ENCODE results near the gene CLDN6. TPM values are rescaled to one million over a fixed set of nuclear protein-coding genes. Genes with fewer than 3 reads are reported as not detected.
A peak's percentile ranks its signal among the peaks of the same experiment; 100 is the strongest.

CLDN6 gene
- total RNA-seq, 1 experiment from 2014 or later = 743 TPM

- no peak overlapping the region for H2AFZ ChIP-seq (ENCODE audit: low read length)
- TF ChIP-seq CTCF (conservative IDR thresholded peaks at IDR 0.05) = peak; percentile 33; the same call in 2 of the 3 replicates
- no peak overlapping the region for H2BK15ac ChIP-seq (ENCODE audit: low read depth, low read length)
- no peaks in the 10 kb centered on the region for H3K79me2 ChIP-seq (ENCODE audit: insufficient read depth, low read length)
- no peak overlapping the region for H3K18ac ChIP-seq (ENCODE audit: insufficient read length, low read depth, low read length)
- peak; percentile 85 for DNase-seq
- H3K9me3 Mint-ChIP-seq = no peaks in the 10 kb centered on the region; a peak in 2 of 5 replicates
- no peak overlapping the region for H4K91ac ChIP-seq (ENCODE audit: insufficient read length, low read depth, low read length)
- no peak overlapping the region for H4K5ac ChIP-seq (ENCODE audit: insufficient read length, low read depth, low read length)
- H2BK5ac ChIP-seq (ENCODE audit: insufficient read length, low read length) = no peak overlapping the region
- peaks cover 14% of the 10 kb centered on the region for H3K23me2 ChIP-seq (ENCODE audit: insufficient read length, low read depth, low read length, poor library complexity, severe bottlenecking)
- H3K4me1 ChIP-seq (ENCODE audit: insufficient read depth, low read length) = no peaks in the 10 kb centered on the region
- H3K56ac ChIP-seq (ENCODE audit: insufficient read length, low read depth, low read length) = no peak overlapping the region
- peaks cover 20 to 36% of the 10 kb centered on the region in 2 experiments for H3K4me1 Mint-ChIP-seq
- H3K14ac ChIP-seq (ENCODE audit: insufficient read depth, low read length) = no peak overlapping the region; the same call in 1 of the 2 replicates
- no peak overlapping the region for H2BK20ac ChIP-seq (ENCODE audit: low read depth, low read length, poor library complexity, severe bottlenecking)
- H3K4me3 Mint-ChIP-seq = peak overlapping the region; percentile 75 to 83
- no peaks in the 10 kb centered on the region for H3K9me3 ChIP-seq (ENCODE audit: control insufficient read depth, low read depth, low read length)
- no peak overlapping the region for H3K9ac ChIP-seq (ENCODE audit: extremely low read depth, insufficient read length, low read length)
- H3K23ac ChIP-seq (ENCODE audit: insufficient read length, low read depth, low read length) = no peak overlapping the region
- peak overlapping the region; percentile 58 for H3K4me2 ChIP-seq (ENCODE audit: insufficient read depth, insufficient read length, low read length)
- no peak overlapping the region for H2AK5ac ChIP-seq (ENCODE audit: insufficient read length, low read length)
- H2BK12ac ChIP-seq (ENCODE audit: insufficient read length, low read depth, low read length) = no peak overlapping the region
- H4K20me1 ChIP-seq (ENCODE audit: control insufficient read depth, insufficient read depth, insufficient read length) = no peaks in the 10 kb centered on the region
- no peak overlapping the region for H4K8ac ChIP-seq (replicated peaks; ENCODE audit: insufficient read length, low read depth, low read length)
- no CpG with 5 or more reads among the region's 77 CpGs for WGBS (ENCODE audit: extremely low coverage, insufficient read length, low lambda C conversion rate)
- no peaks in the 10 kb centered on the region for H3K79me1 ChIP-seq (ENCODE audit: insufficient read depth, low read depth, low read length, poor library complexity, severe bottlenecking)
- H3K36me3 Mint-ChIP-seq (ENCODE audit: insufficient read depth in 1 of 3, low read depth in 3 of 3) = peaks cover 6 to 23% (median 14%) of the 10 kb centered on the region in 3 experiments
- peaks cover 2% of the 10 kb centered on the region; the same call in 1 of the 2 replicates for H3K27me3 ChIP-seq (ENCODE audit: insufficient read depth, low read length)
- H2BK120ac ChIP-seq (ENCODE audit: low read depth, low read length, poor library complexity, severe bottlenecking) = no peak overlapping the region
- H3K27ac Mint-ChIP-seq = no peak overlapping the region
- peaks cover 35% of the 10 kb centered on the region for H3K27me3 Mint-ChIP-seq (ENCODE audit: low read depth)
- no peak overlapping the region for H3K4ac ChIP-seq (ENCODE audit: low read depth, low read length)
- no peak overlapping the region for H3K27ac ChIP-seq (ENCODE audit: insufficient read length, low read depth, low read length)
- no peak overlapping the region for H3T11ph ChIP-seq (ENCODE audit: low read length)
These were observed 40.4 kb upstream of the CLDN6 start for GRCh38 chr16:3058139-3059030.

Measured in H9 (cell line).